Kidney (tissue), 14 donors: Measurements from ENCODE around the gene PKN1. TPM values are rescaled to one million over a fixed set of nuclear protein-coding genes. Genes with fewer than 3 reads are reported as not detected.
"Not testable (repeated sequence)": the region's sequence is repeated elsewhere in the genome, so short reads cannot be mapped to it uniquely, and the experiment has no call there.

ENCODE experiments used
- DNase-seq, 5 donors: peaks; one replicate each; pipeline ENCODE4 v3.0.0-alpha.2; 2013 to 2020
- FAIRE-seq: peaks from 2 replicates; lab custom pipeline; 2012; peaks lifted over from hg19 to GRCh38; lab: Jason Lieb, UNC
- H3K27ac ChIP-seq, 2 donors: one replicate each; pipeline ENCODE4 v1.7.0; 2013; ENCODE audit warnings: low read depth in 2 of 2, low read length in 2 of 2, inconsistent platforms in 1 of 2
- H3K27me3 ChIP-seq: one replicate; pipeline ENCODE4 v1.7.1; 2013; ENCODE audit warnings: low read length, inconsistent platforms; ENCODE audit not compliant: control insufficient read depth, insufficient read depth
- H3K36me3 ChIP-seq, 3 donors: one replicate each; pipeline versions ENCODE4 v1.7.0 to v1.7.1; 2013; ENCODE audit warnings: low read length in 3 of 3, control low read depth in 1 of 3, inconsistent platforms in 1 of 3; ENCODE audit not compliant: insufficient read depth in 3 of 3, control insufficient read depth in 2 of 3
- H3K4me1 ChIP-seq, 3 donors: one replicate each; pipeline versions ENCODE4 v1.7.0 to v1.7.1; 2013; ENCODE audit warnings: low read length in 3 of 3, inconsistent platforms in 1 of 3, low read depth in 1 of 3; ENCODE audit not compliant: control insufficient read depth in 2 of 3, insufficient read depth in 2 of 3
- H3K4me3 ChIP-seq, 3 donors: one replicate each; pipeline versions ENCODE4 v1.7.0 to v1.8.1; 2013; ENCODE audit warnings: low read length in 3 of 3, control low read depth in 1 of 3, inconsistent platforms in 1 of 3
- H3K9ac ChIP-seq, 3 donors: one replicate each; pipeline versions ENCODE4 v1.7.0 to v1.7.1; 2013; ENCODE audit warnings: low read length in 3 of 3, control low read depth in 1 of 3, inconsistent platforms in 1 of 3
- H3K9me3 ChIP-seq, 3 donors: one replicate each; pipeline versions ENCODE4 v1.7.0 to v1.7.1; 2013; ENCODE audit warnings: low read length in 3 of 3, control low read depth in 1 of 3, inconsistent platforms in 1 of 3; ENCODE audit not compliant: control insufficient read depth in 2 of 3, insufficient read depth in 1 of 3
- intact Hi-C: fragments of 100-400 bp; cut with DNase I; formaldehyde crosslinking; loops from one replicate; pipeline ENCODE4 v1.11.1; 2022
- polyA plus RNA-seq: library from polyadenylated mRNA; stranded (reverse); fragments of 350-450 nt; fragmentation: Illumina TruSeq; extraction: RNeasy Lipid Tissue Mini Kit (QIAGEN cat#74804); gene quantifications from one replicate; pipeline ENCODE4 v1.2.3, GENCODE V29; 2014; ENCODE audit warnings: low read depth, low replicate concordance; ENCODE audit not compliant: insufficient read depth
- total RNA-seq: library from RNA; stranded (reverse); fragmentation: NEBNext Ultra II Directional; extraction: Animal tissue kit (Norgen Biotek cat#: 25700); gene quantifications from one replicate; pipeline ENCODE4 v1.2.1, GENCODE V29; 2021
- TF ChIP-seq, protein P1 (sequence below): IDR thresholded peaks from 3 replicates; pipeline ENCODE4 v1.5.1; 2012; ENCODE audit warnings: mild to moderate bottlenecking, moderate library complexity, borderline replicate concordance; ENCODE audit not compliant: insufficient read depth; ENCODE audit errors: extremely low read depth
- donor health status: control.
- donor health status: control.
- donor health status: control.
- donor health status: control.
- donor health status: control.
- donor health status: DM: yes; HTN: yes; CAD: no.
- donor health status: Normal renal cell carcinoma (clear cell type).

Gene PKN1
- total and polyA plus RNA-seq, 2 donors from 2014 or later: 67.7 to 103 TPM

DNA sequence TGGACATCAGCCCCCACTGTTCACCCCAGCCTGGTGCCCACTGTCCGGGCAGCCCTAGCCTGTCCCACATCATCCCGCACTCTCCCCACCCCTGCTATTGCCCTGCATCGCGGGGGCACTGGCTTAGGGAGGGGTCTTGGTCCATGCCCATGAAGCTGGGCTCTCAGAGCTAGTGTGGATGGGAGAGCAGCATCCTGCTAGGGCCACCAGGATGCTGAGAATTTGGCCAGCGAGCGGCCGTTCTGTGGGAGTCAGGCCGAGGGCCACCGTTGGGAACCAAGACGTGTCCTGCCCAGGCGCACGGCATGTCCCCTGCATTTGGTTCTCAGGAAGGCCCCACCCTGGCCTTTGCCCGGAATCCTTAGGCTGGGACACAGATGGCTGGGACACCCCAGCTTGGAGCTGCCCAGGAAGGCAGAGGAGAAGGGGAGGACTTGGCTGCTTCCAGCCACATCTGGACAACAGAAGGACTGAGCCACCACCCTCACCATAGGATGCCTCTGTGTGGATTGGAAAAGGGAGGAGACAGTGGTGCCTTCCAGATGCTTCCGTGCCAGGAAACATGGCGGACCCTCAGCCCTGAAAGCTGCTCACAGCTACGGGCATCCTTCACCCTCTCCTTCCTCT lies 37.3 kb upstream of the PKN1 start:
- TF ChIP-seq, protein P1, sequence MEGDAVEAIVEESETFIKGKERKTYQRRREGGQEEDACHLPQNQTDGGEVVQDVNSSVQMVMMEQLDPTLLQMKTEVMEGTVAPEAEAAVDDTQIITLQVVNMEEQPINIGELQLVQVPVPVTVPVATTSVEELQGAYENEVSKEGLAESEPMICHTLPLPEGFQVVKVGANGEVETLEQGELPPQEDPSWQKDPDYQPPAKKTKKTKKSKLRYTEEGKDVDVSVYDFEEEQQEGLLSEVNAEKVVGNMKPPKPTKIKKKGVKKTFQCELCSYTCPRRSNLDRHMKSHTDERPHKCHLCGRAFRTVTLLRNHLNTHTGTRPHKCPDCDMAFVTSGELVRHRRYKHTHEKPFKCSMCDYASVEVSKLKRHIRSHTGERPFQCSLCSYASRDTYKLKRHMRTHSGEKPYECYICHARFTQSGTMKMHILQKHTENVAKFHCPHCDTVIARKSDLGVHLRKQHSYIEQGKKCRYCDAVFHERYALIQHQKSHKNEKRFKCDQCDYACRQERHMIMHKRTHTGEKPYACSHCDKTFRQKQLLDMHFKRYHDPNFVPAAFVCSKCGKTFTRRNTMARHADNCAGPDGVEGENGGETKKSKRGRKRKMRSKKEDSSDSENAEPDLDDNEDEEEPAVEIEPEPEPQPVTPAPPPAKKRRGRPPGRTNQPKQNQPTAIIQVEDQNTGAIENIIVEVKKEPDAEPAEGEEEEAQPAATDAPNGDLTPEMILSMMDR: no peak
- intact Hi-C loops: no loop called here
- peak in 1 of 5 donors; percentile 33 for DNase-seq

DNA sequence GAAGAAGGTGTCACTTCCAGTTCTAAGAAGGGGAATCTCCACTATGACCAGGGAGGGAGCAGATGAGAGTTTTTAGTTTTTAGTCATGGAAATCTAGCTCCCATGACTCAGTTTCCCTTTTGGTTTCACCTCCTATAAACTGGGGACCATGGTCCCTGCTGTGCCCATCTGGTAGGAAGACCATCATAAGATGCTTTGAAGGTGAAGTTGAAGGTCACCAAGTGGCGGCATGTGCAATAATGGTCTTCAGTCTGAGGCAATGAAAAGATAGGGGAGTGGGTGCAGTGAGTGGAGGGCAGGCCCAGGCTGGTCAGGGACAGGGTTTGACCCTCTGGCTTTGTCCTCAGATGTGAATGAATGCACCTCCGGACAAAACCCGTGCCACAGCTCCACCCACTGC lies 36.4 kb upstream of the PKN1 start:
- intact Hi-C loops, FAIRE-seq, H3K9ac ChIP-seq, DNase-seq, H3K9me3 ChIP-seq, H3K36me3 ChIP-seq, H3K27me3 ChIP-seq, H3K27ac ChIP-seq, H3K4me3 ChIP-seq, H3K4me1 ChIP-seq: not testable (repeated sequence)

More for the DNA sequence above, 37.3 kb upstream of the PKN1 start:
- no peaks in the 10 kb centered on the region for H3K4me1 ChIP-seq
- H3K27ac ChIP-seq: no peak overlapping the region
- no peak for FAIRE-seq
- H3K27me3 ChIP-seq: no peaks in the 10 kb centered on the region
- H3K36me3 ChIP-seq: peaks cover 0 to 7% (median 0%) of the 10 kb centered on the region in 3 donors
- no peak overlapping the region for H3K4me3 ChIP-seq
- H3K9me3 ChIP-seq: no peaks in the 10 kb centered on the region
- H3K9ac ChIP-seq: no peak overlapping the region

DNA sequence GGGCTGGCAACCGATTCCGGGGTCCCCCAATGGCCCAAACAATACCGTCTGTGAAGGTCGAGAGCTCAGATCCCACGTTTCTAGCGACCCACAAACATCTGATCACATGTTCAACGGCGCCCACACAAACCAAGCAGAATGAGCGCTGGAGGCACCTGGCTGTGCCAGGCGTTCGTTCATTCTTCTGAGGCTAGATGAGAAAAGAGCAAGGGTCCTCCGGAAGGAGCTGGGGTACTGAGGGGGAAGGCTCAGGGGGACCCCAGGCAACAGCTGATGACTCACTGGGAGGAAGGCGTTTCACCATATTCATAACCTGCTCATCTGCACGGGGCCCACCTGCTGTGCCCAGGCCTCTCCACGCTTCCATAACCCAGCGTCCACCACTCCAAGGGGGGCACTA lies 35.9 kb upstream of the PKN1 start:
- intact Hi-C loops, FAIRE-seq, H3K4me3 ChIP-seq, H3K27ac ChIP-seq, H3K4me1 ChIP-seq, H3K9ac ChIP-seq, H3K36me3 ChIP-seq, DNase-seq, H3K27me3 ChIP-seq, H3K9me3 ChIP-seq: not testable (repeated sequence)

DNA sequence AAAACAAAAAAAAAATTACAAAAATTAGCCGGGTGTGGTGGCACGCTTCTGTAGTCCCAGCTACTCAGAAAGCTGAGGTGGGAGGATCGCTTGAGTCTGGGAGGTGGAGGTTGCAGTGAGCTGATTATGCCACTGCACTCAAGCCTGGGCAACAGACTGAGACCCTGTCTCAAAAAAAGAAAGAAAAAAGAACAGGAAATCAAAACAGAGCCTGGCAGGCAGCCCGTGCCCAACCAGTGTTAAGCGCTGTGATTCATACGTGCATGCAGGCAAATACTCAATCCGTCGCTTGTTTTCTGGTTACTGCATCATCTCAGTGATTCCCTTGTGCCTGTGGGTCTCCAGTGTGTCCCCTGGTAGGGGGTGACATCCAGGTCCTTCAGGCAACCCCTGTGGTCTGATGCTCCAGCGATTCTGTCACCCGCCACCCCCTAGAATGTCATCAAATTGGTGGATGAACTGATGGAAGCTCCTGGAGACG lies 32.1 kb upstream of the PKN1 start:
- TF ChIP-seq, protein P1: no peak
- no peak overlapping the region for H3K27ac ChIP-seq
- no peaks in the 10 kb centered on the region for H3K9me3 ChIP-seq
- no peaks in the 10 kb centered on the region for H3K27me3 ChIP-seq
- H3K4me3 ChIP-seq: no peak overlapping the region
- peak in 3 of 5 donors; percentile 65 to 79 (median 69) for DNase-seq
- peaks cover 0 to 5% (median 3%) of the 10 kb centered on the region in 3 donors for H3K36me3 ChIP-seq
- intact Hi-C loops: no loop called here
- no peak overlapping the region for H3K9ac ChIP-seq
- FAIRE-seq: no peak
- H3K4me1 ChIP-seq: no peaks in the 10 kb centered on the region
